HG02885 (cell line): ENCODE measurements around the gene ARHGAP45.
A peak's percentile ranks its signal among the peaks of the same experiment; 100 is the strongest.

Experiments used
- ATAC-seq: cut with Tn5 transposase; IDR thresholded peaks from one replicate; pipeline ENCODE4 v1.9.1; 2021; ENCODE audit warnings: mild to moderate bottlenecking; ENCODE audit not compliant: unreplicated experiment, poor library complexity

The ARHGAP45 gene

GRCh38 chr19:1098177-1099051 lies 31.4 kb downstream of the ARHGAP45 start:
- ATAC-seq = no peak

GRCh38 chr19:1101337-1101698 lies 34.4 kb downstream of the ARHGAP45 start:
- ATAC-seq = no peak

- no peak for ATAC-seq
Measured at GRCh38 chr19:1102407-1103131, 35.6 kb downstream of the ARHGAP45 start.

GRCh38 chr19:1103132-1103707 lies 36.3 kb downstream of the ARHGAP45 start:
- no peak for ATAC-seq

GRCh38 chr19:1103708-1104310 lies 36.8 kb downstream of the ARHGAP45 start, which contains the start of gene GPX4:
Gene GPX4 (plus strand): TSS chr19:1103994. CDS start chr19:1104044, 50 bp downstream.
- peak; percentile 80 for ATAC-seq

- peak; percentile 35 for ATAC-seq
Measured at GRCh38 chr19:1104311-1105007, 37.5 kb downstream of the ARHGAP45 start.

GRCh38 chr19:1105008-1105872 lies 38.3 kb downstream of the ARHGAP45 start:
- no peak for ATAC-seq

GRCh38 chr19:1105873-1106840 lies 39.2 kb downstream of the ARHGAP45 start:
- ATAC-seq = no peak

- no peak for ATAC-seq
Measured at GRCh38 chr19:1106841-1107660, 40.1 kb downstream of the ARHGAP45 start.

- ATAC-seq = no peak
Measured at GRCh38 chr19:1107661-1108261, 40.8 kb downstream of the ARHGAP45 start.

GRCh38 chr19:1108291-1109031 lies 41.5 kb downstream of the ARHGAP45 start:
- ATAC-seq = no peak

- ATAC-seq = no peak
Measured at GRCh38 chr19:1109032-1109551, 42.1 kb downstream of the ARHGAP45 start.

- no peak for ATAC-seq
Measured at GRCh38 chr19:1109697-1110671, 43.0 kb downstream of the ARHGAP45 start.

- no peak for ATAC-seq
Measured at GRCh38 chr19:1110809-1111640, 44.1 kb downstream of the ARHGAP45 start.
